HG03460 (cell line): Measurements from ENCODE around the gene C5.
"Not testable (repeated sequence)": the region's sequence is repeated elsewhere in the genome, so short reads cannot be mapped to it uniquely, and the experiment has no call there.

ENCODE experiments used
- ATAC-seq: cut with Tn5 transposase; IDR thresholded peaks from one replicate; pipeline ENCODE4 v1.9.1; 2021; ENCODE audit not compliant: unreplicated experiment

C5 gene

GRCh38 chr9:121050128-121050988 lies at the start of gene C5:
Gene C5, minus strand, starts transcription at chr9:121050275. Its CDS starts 29 bp downstream, at chr9:121050246.
- ATAC-seq: no peak

DNA sequence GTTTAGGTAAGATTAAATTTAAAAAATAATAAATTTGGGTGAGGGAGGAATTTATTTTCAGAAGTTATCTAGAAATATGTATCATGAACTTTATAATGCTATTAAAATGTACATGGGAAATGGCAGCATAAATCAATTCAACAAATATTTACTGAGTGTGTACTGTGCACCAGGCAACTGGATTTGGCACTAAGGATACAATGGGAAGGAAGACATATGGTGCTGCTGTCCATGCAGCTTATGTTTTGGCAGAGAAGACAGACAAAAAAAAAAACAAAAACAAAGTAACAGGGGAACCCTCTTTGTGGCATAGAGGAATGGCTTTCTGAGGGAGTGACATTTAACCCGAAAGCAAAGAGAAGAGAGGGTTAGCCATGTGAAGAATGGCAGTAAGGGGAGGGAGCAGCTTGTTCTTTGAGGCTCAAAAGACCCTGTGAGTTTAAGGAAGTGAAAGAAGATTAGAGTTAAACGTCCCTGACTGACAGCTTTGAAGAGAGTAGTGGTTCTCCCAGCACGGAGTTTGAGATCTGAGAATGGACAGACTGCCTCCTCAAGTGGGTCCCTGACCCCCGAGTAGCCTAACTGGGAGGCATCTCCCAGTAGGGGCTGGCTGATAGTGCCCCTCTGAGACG lies 48.6 kb upstream of the C5 start:
- no peak for ATAC-seq

GRCh38 chr9:121095057-121095456 lies 45.0 kb upstream of the C5 start:
- ATAC-seq: no peak

DNA sequence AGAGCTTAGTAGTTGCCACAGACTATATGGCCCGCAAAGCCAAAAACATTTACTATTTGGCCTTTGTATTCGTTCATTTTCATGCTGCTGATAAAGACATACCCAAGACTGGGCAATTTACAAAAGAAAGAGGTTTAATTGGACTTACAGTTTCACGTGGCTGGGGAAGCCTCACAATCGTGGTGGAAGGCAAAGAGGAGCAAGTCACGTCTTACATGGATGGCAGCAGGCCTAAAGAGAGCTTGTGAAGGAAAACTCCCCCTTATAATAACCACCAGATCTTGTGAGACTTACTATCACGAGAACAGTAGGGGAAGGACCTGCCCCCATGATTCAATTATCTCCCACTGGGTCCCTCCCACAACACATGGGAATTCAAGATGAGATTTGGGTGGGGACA lies 40.7 kb upstream of the C5 start:
- ATAC-seq: not testable (repeated sequence)

GRCh38 chr9:121088576-121088975 lies 38.5 kb upstream of the C5 start:
- ATAC-seq: no peak

DNA sequence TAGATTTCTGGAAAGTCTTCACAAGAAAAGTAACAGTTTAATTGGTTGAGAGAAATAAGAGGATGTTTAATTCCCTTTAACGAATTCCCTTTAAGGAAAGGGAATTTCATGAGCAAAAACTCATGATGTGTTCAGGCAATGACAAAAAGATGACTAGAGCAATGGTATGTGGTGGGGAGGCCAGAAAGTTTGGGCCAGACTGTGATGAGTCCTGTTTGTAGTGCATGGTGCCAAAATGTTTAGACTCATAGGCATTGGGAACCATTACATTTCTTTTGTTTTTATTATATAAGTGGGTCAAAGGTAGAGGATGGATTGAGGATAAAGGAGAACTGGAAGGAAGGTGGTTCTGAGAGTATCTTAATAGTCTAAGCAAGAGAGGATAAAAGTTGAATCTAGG lies 35.6 kb upstream of the C5 start:
- ATAC-seq: no peak

DNA sequence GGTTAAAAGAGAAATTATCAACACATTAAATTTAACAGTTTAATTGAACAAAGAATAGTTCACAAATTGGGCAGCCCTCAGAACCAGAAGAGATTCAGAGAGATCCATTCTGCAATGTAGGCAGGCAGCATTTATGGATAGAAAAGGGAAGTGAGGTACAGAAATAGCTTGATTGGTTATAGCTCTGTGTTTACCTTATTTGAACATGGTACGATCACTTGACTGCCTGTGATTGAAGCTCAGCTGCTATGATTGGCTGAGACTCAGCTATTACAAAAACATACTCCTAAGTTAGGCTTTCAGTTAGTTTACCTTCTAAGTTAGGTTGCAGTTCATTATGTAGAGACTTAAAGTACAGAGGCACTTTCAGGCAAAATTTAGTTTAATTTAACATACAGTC lies 32.0 kb upstream of the C5 start:
- ATAC-seq: no peak

DNA sequence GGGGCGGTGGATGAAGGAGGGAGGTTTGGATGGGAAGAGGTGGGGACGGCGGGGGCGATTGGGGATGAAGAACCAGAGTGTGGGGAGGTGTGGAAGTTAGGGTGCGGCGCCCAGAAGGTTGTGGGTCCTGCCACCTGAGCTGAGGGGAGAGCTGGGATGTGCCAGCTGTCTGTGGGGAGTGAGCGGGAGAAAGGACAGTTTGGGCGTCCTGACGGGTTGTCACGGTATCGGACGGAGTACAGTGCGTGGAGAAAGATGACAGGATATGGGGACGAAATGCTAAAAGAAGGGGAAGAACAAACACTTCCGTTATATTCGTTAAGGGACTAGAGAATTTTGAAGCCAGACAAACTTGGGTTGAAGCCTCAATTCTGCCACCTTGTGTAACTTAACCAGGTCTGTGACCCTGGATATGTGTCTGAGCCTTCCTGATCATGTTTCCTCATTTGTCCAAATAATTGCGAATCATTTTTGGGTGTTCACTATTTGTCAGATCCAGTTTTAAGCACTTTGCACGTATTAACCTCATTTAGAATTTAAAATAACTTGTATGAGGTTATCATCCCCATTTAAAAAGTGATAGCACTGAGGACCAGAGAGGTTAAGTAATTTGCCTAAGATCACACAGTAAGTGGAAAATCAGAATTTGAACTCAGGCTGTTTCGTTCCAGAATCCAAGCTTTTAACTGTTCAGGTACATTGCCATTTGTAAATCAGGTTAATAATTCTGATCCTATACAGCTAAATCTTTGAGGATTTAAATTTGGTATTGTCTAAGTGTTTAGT lies 25.4 kb upstream of the C5 start:
- peak; percentile 5 for ATAC-seq

DNA sequence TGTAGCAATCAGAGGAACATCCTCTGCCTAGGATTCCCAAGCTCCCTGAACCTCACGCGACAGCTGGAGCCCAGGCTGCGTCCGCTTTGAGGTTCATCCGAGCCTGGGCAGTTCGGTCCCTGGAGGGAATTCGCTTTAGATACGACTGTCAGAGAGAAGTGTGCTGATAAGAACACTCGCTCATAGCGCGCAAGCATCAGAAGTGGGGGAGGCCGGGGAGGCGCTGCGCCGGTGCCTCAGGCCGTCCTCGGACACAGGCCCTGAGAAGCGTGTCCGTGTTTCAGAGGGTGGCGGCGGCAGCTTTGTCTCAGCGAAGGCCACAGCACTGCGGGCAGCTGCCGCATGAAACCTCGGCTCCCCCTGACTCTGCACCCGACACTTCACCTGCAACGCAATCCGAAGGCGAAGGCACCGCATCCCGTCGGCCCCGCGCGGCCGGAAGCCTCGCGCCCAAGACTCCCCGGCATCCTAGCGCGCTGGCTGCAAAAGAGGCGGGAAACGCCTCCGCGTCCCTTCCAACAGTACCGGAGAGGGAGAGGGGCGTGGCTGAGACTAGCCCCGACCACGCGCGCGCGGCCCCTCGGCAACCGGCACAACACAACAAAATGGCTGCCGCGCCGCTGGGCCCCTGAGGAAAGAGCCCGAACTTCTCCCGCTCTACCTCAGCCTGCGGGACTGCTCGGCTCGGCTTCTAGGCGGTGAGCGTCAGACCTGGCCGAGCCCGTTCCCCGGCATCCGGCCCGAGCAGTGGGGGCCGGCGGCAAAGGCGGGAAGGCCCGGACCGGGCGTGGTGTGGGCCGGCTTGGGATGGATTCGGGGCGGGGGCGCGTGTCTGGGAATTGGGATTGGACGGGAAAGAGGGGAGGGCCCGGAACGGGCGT lies 24.5 kb upstream of the C5 start, which contains the start of gene CNTRL:
CNTRL (plus strand) TSS at position 586 of the 881 bp plus-strand sequence. CDS start 13,372 bp downstream, outside the sequence.
- ATAC-seq: peak; percentile 60

DNA sequence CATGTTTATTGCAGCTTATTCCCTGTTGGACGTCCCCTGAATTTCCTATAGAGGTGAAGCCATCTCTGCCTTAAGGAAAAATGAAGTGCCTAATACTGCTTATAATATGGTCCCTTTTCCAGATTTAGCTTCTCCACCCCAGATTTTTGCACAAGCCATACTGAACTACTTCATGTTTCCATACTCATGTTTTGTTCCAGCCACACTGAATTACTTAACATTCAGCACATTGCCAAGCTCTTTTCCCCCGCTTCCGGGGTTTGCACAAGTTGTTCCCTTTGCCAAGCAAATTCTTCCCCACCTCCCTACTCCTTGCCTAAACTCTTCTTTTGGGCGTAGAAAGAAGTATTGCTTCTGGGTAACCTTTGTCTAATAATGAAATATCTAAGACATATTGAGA lies 23.0 kb upstream of the C5 start:
- ATAC-seq: no peak

GRCh38 chr9:121071756-121072421 lies 21.8 kb upstream of the C5 start:
- ATAC-seq: peak; percentile 42

GRCh38 chr9:121071370-121071755 lies 21.3 kb upstream of the C5 start:
- ATAC-seq: no peak

DNA sequence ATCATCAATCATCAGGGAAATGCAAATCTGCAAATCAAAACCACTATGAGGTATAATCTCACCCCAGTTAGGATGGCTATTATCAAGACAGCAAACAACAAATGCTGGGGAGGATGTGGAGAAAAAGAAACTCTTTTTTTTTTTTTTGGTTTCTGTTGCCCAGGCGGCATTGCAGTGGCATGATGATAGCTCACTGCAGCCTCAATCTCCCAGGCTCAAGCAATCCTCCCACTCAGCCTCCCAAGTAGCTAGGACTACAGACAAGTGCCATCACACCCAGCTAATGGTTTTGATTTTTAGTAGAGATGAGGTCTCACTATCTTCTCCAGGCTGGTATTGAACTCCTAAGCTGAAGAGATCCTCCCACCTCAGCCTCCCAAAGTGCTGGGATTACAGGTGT lies 19.3 kb upstream of the C5 start:
- no peak for ATAC-seq

DNA sequence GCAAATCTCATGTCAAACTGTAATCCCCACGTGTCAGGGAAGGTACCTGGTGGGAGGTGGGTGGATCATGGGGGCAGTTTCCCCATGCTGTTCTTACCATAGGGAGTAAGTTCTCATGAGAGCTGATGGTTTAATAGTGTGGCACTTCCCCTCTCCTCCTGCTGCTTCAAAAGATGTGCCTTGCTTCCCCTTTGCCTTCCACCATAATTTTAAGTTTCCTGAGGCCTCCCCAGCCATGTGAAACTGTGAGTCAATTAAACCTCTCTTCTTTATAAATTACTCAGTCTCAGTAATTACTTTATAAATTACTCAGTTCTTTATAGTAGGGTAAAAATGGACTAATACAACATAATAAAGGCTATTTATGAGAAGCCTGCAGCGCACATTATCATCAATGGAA lies 17.6 kb upstream of the C5 start:
- no peak for ATAC-seq

GRCh38 chr9:121066850-121067249 lies 16.8 kb upstream of the C5 start:
- ATAC-seq: no peak

GRCh38 chr9:121059998-121060636 lies 10.0 kb upstream of the C5 start:
- ATAC-seq: no peak

- ATAC-seq: no peak
These were observed 9.4 kb upstream of the C5 start for GRCh38 chr9:121059513-121059912.

DNA sequence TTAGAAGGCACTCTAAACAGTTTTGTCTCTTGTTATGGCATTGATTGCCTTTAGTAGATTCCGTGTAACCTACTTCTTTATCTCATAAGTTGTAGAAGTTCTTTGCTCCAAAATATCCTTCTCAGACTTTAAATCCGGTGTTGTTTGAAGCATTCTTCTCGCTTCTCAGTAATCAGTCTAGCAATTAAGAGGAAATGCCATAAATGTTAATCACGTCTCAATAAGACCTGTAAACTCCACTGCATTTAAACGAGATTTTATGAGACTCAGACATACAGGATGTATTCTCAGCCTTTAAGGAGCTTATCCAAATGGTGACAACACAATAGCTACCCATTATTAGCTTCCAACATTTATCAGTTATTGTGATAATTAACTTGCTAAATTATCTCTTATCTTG lies 7.7 kb upstream of the C5 start:
- ATAC-seq: no peak

GRCh38 chr9:121055642-121056143 lies 5.6 kb upstream of the C5 start:
- no peak for ATAC-seq
